HepG2 (cell line): ENCODE data around the gene CEMP1. TPM values are rescaled to one million over a fixed set of nuclear protein-coding genes. Genes with fewer than 3 reads are reported as not detected.
A peak's percentile ranks its signal among the peaks of the same experiment; 100 is the strongest.

Source experiments
- ISL2 ChIP-seq: sonication (generic); formaldehyde crosslinking; IDR thresholded peaks from 2 replicates; pipeline ENCODE4 v1.5.0; 2020; ENCODE audit warnings: missing genetic modification reagents
- MEF2D ChIP-seq: sonication (generic); formaldehyde crosslinking; IDR thresholded peaks from 2 replicates; pipeline ENCODE4 v1.5.1; 2020; ENCODE audit warnings: mild to moderate bottlenecking, missing genetic modification reagents
- MIER3 ChIP-seq: IDR thresholded peaks from 2 replicates; pipeline ENCODE4 v1.6.1; 2016; ENCODE audit warnings: missing compliant biosample characterization, borderline replicate concordance
- MTF2 ChIP-seq: sonication (generic); formaldehyde crosslinking; IDR thresholded peaks from 2 replicates; pipeline ENCODE4 v1.5.0; 2020; ENCODE audit warnings: missing genetic modification reagents, borderline replicate concordance
- POGZ ChIP-seq: sonication (generic); formaldehyde crosslinking; IDR thresholded peaks from 2 replicates; pipeline ENCODE4 v1.4.0; 2020; ENCODE audit warnings: mild to moderate bottlenecking, missing genetic modification reagents
- TARDBP ChIP-seq: sonication (generic); formaldehyde crosslinking; IDR thresholded peaks from 2 replicates; pipeline ENCODE4 v1.8.0; 2022; ENCODE audit warnings: mild to moderate bottlenecking, missing genetic modification reagents
- WIZ ChIP-seq: sonication (generic); formaldehyde crosslinking; IDR thresholded peaks from 2 replicates; pipeline ENCODE4 v1.5.1; 2020; ENCODE audit warnings: mild to moderate bottlenecking, missing genetic modification reagents
- XRCC5 ChIP-seq: fragments of 200-400 bp; formaldehyde crosslinking; optimal IDR thresholded peaks from 2 replicates; pipeline ENCODE3; 2017; ENCODE audit warnings: mild to moderate bottlenecking, low read length
- ZBTB38 ChIP-seq: sonication (generic); formaldehyde crosslinking; IDR thresholded peaks from 2 replicates; pipeline ENCODE4 v1.5.1; 2020; ENCODE audit warnings: mild to moderate bottlenecking, missing genetic modification reagents
- ZNF18 ChIP-seq: sonication (generic); formaldehyde crosslinking; IDR thresholded peaks from 2 replicates; pipeline ENCODE4 v1.8.0; 2022; ENCODE audit warnings: mild to moderate bottlenecking, missing genetic modification reagents; ENCODE audit not compliant: insufficient replicate concordance
- ZNF841 ChIP-seq: sonication (generic); formaldehyde crosslinking; IDR thresholded peaks from 2 replicates; pipeline ENCODE4 v1.8.1; 2023; ENCODE audit warnings: missing genetic modification reagents, borderline replicate concordance
- polyA plus RNA-seq, 8 experiments: library from polyadenylated mRNA; depleted of rRNA in 3 of 8; stranded (reverse) in 7 of 8; unstranded in 1 of 8; fragments of >200 nt; fragmentation: Illumina TruSeq in 4 of 8; extraction: Trizol in 4 of 8; gene quantifications; 2 replicates each; pipeline versions ENCODE4 v1.2.1 to v1.2.3, GENCODE V29; 2011 to 2016; ENCODE audit warnings: low read depth in 4 of 8, missing spikeins in 1 of 8, mixed read lengths in 1 of 8; ENCODE audit not compliant: insufficient read depth in 1 of 8
- total RNA-seq, 5 experiments: library from RNA; depleted of rRNA; stranded (reverse); fragments of >200 nt; fragmentation: Illumina TruSeq; extraction: Trizol; gene quantifications; 2 replicates each; pipeline ENCODE4 v1.2.3, GENCODE V29; 2016; ENCODE audit warnings: low read depth in 1 of 5
- TF ChIP-seq, protein P1 (sequence below): sonication (generic); formaldehyde crosslinking; IDR thresholded peaks from 2 replicates; pipeline ENCODE4 v1.5.1; 2020; ENCODE audit warnings: mild to moderate bottlenecking, missing genetic modification reagents, moderate library complexity
- TF ChIP-seq, protein P2 (sequence below): sonication (generic); formaldehyde crosslinking; IDR thresholded peaks from 2 replicates; pipeline ENCODE4 v1.5.0; 2020; ENCODE audit warnings: mild to moderate bottlenecking, missing genetic modification reagents, moderate library complexity
- TF ChIP-seq, protein P3 (sequence below): sonication (generic); formaldehyde crosslinking; IDR thresholded peaks from 2 replicates; pipeline ENCODE4 v1.8.0; 2022; ENCODE audit warnings: mild to moderate bottlenecking, missing genetic modification reagents, moderate library complexity

Gene CEMP1
- total and polyA plus RNA-seq, 2 of the 13 experiments (the other 11 are each of a cell fraction or from before 2014, with no cell fraction given): not detected

DNA sequence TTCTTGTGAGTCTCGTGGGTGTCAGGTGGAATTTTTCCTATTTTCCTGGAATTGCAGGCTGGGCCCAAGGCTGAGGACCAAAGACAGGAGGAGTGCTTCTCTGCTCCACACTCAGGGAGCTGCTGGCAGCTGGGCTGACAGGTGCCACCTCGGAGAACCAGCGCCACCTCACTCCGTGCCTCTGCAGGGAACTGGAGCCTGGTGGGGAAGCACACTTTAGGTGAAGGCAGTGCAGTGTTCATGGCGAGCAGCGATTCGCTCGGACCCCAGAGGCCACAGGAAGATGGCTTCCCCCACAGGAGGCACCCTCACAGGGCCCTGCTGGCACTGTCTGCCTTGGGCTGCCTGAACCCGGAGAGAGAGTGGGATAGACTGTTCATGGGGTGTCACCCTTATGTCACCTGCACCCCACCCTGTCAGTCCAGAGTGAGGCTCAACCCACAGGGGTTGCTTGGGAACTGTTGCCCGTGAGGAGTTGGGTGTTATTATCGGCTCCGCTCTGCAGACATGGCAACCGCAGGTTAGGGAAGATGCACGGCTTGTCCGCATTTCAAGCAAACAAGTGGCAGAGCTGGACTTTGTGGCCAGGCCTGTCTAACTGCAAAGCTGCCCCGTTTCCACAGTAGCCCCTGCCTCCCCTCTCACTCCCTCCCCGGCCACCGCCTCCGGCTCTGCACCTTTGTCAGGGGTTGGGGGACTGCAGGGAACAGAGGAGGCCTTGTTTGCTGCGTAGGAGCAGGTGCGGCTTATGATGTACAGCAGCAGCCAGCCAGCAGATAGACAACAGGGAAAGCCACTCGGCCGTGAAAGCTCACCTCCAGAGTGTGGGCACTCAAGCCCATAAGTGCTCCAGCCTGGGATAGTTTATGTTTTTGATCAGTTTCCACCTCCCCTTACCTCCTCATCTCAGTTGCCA is 40.8 kb downstream of the CEMP1 start (continued):
- TF ChIP-seq ZNF18 (CRISPR knock-in tag) (no peak), MTF2 (CRISPR knock-in tag) (no peak), ZNF841 (no peak), MIER3 (CRISPR knock-in tag) (no peak), POGZ (CRISPR knock-in tag) (no peak), WIZ (no peak), MEF2D (CRISPR knock-in tag) (no peak), ISL2 (no peak), XRCC5 (peak; percentile 57), TARDBP (no peak), ZBTB38 (CRISPR knock-in tag) (0 out of 2 replicates have a peak, but pooled peaks have one; percentile 43)
- TF ChIP-seq, protein P1, sequence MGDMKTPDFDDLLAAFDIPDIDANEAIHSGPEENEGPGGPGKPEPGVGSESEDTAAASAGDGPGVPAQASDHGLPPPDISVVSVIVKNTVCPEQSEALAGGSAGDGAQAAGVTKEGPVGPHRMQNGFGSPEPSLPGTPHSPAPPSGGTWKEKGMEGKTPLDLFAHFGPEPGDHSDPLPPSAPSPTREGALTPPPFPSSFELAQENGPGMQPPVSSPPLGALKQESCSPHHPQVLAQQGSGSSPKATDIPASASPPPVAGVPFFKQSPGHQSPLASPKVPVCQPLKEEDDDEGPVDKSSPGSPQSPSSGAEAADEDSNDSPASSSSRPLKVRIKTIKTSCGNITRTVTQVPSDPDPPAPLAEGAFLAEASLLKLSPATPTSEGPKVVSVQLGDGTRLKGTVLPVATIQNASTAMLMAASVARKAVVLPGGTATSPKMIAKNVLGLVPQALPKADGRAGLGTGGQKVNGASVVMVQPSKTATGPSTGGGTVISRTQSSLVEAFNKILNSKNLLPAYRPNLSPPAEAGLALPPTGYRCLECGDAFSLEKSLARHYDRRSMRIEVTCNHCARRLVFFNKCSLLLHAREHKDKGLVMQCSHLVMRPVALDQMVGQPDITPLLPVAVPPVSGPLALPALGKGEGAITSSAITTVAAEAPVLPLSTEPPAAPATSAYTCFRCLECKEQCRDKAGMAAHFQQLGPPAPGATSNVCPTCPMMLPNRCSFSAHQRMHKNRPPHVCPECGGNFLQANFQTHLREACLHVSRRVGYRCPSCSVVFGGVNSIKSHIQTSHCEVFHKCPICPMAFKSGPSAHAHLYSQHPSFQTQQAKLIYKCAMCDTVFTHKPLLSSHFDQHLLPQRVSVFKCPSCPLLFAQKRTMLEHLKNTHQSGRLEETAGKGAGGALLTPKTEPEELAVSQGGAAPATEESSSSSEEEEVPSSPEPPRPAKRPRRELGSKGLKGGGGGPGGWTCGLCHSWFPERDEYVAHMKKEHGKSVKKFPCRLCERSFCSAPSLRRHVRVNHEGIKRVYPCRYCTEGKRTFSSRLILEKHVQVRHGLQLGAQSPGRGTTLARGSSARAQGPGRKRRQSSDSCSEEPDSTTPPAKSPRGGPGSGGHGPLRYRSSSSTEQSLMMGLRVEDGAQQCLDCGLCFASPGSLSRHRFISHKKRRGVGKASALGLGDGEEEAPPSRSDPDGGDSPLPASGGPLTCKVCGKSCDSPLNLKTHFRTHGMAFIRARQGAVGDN (CRISPR knock-in tag): peak; percentile 19; the same call in 1 of the 2 replicates
- TF ChIP-seq, protein P2, sequence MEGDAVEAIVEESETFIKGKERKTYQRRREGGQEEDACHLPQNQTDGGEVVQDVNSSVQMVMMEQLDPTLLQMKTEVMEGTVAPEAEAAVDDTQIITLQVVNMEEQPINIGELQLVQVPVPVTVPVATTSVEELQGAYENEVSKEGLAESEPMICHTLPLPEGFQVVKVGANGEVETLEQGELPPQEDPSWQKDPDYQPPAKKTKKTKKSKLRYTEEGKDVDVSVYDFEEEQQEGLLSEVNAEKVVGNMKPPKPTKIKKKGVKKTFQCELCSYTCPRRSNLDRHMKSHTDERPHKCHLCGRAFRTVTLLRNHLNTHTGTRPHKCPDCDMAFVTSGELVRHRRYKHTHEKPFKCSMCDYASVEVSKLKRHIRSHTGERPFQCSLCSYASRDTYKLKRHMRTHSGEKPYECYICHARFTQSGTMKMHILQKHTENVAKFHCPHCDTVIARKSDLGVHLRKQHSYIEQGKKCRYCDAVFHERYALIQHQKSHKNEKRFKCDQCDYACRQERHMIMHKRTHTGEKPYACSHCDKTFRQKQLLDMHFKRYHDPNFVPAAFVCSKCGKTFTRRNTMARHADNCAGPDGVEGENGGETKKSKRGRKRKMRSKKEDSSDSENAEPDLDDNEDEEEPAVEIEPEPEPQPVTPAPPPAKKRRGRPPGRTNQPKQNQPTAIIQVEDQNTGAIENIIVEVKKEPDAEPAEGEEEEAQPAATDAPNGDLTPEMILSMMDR (CRISPR knock-in tag): no peak
- TF ChIP-seq, protein P3, sequence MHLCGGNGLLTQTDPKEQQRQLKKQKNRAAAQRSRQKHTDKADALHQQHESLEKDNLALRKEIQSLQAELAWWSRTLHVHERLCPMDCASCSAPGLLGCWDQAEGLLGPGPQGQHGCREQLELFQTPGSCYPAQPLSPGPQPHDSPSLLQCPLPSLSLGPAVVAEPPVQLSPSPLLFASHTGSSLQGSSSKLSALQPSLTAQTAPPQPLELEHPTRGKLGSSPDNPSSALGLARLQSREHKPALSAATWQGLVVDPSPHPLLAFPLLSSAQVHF: no peak
